Fibroblast of skin of back (primary cell): Measurements from ENCODE around the gene DPF3.

ENCODE experiments used
- DNase-seq: peaks from one replicate; pipeline ENCODE4 v3.0.0-alpha.2; 2013

DPF3 gene

GRCh38 chr14:72678356-72678755 is 215.5 kb downstream of the DPF3 start:
- DNase-seq, result peak; percentile 79

GRCh38 chr14:72677664-72678063 is 216.2 kb downstream of the DPF3 start:
- DNase-seq, result peak; percentile 33

DNA sequence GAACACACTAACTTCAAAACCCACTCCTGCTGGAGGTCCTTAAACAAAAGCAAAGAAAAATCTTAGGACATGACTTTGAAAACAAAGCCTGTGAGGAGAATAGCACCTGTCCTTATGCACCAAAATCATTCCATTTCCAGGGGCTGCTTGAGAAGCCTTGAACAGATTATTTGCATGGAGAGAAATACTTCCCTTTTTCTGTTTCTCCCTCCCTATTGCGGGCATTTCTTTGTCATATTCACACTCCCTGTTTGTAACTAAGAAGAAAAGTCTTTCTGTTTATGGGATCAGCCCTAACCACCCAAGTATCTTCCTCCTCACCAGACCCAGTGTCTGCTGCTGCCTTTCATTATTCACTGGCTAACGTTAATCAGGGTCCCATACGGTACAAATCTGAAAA is 218.8 kb downstream of the DPF3 start:
- no peak for DNase-seq

DNA sequence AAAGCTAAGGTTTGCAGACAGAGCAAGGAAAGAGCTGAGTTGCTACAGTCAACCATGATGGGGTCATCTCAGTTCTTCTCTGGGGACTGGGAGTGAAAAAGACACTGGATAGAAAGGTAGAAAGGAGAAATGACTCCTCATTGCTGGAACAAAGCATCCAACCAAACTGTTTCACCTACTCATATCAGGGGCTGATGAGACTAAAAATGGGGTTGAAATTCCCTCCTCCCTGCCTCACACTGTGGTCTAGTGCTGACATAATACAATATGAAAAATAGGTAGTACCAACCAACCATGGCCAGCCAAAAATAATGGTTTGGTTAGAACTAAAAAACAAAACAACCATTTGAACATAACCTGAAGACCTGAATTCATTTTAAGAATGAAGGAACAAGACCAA is 220.7 kb downstream of the DPF3 start:
- DNase-seq, result no peak

GRCh38 chr14:72666610-72667009 is 227.3 kb downstream of the DPF3 start:
- DNase-seq, result peak; percentile 90

DNA sequence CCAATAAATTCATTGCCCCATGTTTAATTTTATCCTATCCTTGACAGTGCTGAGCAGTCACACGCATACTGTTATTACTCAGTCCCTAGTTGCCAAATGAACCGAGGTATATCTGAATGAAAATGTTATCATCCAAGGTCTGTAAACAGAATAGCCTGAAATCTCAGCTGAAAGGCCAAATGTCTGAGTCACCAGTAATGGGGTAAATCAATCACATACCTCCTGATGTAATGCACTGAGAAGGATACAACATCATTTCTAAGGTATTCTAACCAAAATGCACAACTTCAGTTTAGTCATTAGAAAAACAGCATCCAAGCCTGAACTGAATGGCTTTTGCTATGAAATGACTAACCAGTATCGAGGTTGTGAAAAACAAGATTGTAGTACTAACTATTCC is 228.6 kb downstream of the DPF3 start:
- DNase-seq, result peak; percentile 99

GRCh38 chr14:72664651-72665050 is 229.2 kb downstream of the DPF3 start:
- DNase-seq, result no peak

DNA sequence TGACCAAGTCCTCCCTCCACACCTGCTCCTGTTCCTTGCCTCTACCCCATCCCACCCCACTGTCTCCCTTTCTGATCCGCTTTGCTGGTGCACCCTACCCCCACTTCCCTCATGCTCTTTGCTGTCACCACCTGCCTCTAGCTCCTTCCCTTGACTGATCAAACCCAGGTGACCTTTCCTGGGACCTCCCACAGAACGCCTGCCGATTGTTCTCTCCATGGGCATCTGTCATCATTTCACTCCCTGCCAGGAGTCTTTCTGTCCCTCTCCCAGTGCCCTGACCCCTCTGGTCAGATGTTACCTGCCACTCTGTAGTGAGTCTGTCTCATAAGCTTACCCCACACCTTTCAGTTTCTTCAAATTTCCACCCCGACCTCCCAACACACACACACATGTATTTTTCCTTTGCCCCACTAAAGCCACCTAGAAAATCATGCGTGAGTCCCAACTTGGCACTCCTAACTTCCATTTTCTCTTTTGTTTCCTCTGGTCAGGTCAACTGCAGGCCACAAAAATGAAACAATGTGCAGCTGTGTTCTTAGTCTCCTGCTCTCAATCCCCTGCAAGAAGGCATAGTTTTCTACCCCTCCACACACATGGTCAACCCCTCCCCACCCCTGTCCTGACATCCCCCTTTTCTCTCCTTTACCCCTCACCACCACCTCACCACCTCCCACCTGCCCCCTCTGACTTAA is 229.8 kb downstream of the DPF3 start:
- no peak for DNase-seq

- no peak for DNase-seq
These were observed 230.8 kb downstream of the DPF3 start for GRCh38 chr14:72663076-72663487.

DNA sequence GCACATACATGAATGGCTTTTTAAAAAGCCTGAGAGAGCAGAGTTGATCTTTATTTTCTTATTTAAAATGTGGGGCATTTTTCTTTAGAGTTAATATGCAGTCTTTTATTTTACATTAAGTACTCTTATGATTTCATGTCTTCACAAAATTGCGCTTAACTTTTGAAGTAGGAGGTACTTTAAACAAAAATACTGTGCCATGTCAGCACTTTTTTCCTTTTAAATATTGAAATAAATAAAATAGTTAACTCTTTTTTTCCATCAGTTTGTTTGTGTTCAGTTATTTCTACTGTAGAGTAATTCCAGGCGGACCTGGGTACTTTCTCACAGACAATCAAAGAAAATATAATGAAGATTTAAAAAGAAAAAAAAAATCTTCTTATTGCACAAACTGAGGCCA is 231.7 kb downstream of the DPF3 start:
- no peak for DNase-seq

DNA sequence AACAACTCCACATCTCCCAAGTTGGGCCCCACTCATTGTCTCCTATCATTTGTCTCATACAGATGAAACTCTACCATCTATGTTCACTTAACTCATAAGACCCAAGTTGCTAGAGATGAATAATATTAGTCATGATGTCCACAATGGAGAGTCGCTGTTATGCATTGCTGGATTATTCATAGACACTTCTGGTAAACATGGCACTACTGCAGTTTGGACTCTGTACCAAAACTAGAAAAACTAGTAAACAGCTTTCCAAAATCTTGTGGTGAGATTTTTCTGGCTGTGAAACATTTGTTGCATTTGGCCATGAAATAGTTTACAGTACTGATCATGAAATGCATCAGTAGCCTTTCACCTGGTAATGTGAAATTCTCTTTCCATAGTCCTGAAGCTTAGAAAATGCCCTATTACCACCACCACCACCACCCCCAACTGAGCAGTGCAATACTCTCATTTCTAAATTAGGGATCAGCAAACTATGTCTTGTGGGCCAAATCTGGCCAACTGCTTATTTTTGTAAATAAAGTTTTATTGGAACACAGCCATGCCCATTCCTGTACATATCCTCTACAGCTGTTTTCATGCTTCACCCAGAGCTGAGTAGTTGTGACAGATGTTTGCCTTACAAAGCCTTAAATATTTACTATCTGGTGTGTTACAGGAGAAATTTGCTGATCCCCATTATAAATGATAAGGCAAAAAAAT is 236.5 kb downstream of the DPF3 start:
- no peak for DNase-seq

GRCh38 chr14:72653026-72653425 is 240.9 kb downstream of the DPF3 start:
- no peak for DNase-seq

- DNase-seq, result peak; percentile 60
These were observed 241.7 kb downstream of the DPF3 start for GRCh38 chr14:72652179-72652578.

- DNase-seq, result no peak
These were observed 242.2 kb downstream of the DPF3 start for GRCh38 chr14:72651714-72652113.

DNA sequence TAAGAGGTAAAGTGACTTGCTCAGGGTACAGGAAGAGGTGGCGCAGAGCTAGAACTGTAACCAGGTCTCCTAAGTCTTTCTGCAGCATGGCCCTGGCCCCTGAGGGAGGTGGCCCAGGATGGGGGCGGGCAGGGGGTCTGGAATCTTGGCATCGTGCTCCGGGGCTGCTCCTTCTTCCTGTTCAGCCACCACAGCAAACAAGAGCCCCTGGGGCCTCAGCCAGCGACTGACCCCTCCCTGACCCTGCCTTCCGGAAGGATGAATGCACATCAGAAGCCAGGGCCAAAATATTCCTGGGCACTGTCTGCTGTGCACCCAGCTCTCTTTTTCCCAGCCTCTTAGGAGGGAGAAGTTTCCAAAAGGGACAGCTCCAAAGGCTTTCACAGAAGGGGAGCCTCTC is 242.8 kb downstream of the DPF3 start:
- DNase-seq, result peak; percentile 67

DNA sequence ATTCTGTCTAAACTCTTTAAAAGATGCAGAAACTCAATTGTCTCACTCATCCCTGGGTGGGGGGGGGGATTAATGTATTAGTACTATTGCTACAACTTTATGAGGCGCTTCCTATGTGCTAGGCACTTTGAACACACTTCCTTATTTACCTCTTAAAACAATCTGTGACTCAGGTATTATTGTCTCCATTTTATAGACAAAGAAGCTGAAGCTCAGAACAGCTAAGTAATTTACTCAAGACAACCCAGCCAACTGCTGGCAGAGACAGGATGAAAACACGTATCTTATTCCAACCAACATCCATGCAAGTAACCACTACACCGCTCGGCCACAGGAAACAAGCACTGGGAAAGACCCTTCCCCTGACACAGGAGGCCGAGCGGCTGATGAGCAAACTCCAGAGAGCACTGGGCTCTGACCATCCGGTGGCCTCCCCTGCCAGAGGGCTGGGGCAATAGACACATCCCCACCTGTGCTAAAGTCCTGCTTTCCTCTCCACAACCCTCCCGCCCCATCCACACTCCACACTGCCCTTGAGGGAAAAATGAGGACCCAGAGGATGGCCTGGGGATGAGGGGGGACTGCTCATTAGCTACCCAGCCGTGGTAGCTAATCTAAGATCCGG is 244.2 kb downstream of the DPF3 start:
- DNase-seq, result no peak

GRCh38 chr14:72647782-72648181 is 246.1 kb downstream of the DPF3 start:
- DNase-seq, result no peak

DNA sequence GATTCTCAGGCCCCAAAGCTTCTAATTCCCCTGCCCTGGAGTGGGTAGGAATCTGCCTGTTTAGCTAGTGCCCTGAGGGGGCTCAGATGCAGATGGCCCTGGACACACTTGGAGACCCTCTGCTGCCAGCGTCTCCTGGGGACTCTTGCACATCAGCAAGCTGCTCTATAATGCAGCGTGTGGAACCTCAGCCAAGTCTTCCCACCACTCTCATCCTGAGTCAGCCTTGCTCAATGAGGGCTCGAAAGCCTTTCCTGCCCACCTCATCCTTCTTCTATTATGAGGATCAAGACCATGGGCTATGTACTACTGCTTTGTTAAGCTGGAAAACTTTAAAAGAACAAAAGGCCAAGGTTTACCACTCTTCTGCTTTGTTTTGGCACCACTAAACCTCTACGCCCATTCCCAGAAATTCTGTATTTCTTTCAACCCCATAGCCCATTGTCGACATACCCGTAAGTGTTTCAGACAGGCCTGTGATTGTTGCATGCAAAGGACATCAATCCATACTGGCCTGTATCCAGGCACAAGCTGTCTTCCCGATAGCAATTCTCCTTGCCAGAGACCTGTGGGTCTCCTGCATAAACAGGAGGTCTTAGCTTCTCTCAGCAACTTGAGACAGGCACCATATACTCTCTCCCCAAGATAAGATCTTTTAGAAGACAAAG is 246.9 kb downstream of the DPF3 start:
- no peak for DNase-seq

DNA sequence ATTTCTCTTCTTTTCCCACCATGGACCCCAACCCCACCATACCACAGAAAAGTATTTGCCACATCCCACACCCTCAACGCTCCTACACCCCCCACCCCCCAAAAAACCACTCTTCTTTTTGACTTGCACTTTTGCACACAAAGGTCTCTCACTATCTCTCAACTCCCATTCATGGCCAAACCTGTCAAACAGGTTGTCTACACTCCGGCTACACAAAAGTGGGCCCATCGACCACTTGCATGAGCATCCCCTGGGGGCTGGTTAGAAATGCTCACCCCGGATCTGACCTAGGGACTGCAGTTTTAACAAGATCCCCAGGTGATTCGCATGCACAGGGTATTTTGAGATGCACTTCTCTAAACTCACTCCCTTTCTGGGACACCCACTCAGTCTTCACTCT is 248.2 kb downstream of the DPF3 start:
- DNase-seq, result no peak

DNA sequence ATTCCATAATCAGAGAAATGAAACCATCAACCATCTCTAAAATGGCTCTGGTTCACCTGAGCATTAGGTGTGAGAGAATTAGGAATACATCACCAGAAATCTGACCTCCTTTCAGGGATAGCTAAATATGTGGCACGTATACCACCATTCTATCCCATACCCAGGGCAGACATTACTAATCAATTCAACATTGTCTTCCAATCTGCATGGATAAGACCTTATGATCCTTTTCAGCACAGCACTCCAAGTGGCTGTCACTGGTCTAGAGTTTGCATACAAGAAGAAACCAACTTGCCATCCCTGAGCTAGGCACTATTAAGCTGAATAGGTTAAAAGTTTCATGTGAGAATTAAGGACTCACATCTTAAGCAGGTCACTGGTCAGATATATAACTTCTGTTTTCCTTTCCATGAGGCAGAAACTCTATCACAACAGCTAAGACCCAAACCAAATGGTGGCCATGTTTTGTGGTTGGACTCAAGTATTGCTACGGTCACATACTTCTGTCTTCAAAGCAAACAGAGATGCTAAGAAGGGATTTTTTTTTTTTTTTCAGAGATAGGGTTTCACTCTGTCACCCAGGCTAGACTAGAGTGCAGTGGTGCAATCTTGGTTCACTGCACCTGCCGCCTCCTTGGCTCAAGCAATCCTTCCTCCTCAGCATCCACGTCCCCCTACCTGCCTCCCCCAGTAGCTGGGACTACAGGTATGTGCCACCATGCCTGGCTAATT is 249.0 kb downstream of the DPF3 start:
- no peak for DNase-seq

GRCh38 chr14:72644038-72644437 is 249.9 kb downstream of the DPF3 start:
- no peak for DNase-seq

- DNase-seq, result peak; percentile 98
These were observed 250.5 kb downstream of the DPF3 start for GRCh38 chr14:72643317-72643801.
